Activated naive CD4-positive, alpha-beta T cell treated with anti-CD3 and anti-CD28 coated beads, Interleukin-2, amount 10 ng/mL, durations not matched to agents 5 hours and 36 hours (primary cell): Measurements from ENCODE around the gene DENND4A. TPM values are rescaled to one million over a fixed set of nuclear protein-coding genes. Genes with fewer than 3 reads are reported as not detected.

Experiments
- microRNA-seq: library from miRNA; unstranded; fragments of <30 nt; microRNA quantifications from one replicate; pipeline ENCODE4 v1.2.0, GENCODE V29; 2022; ENCODE audit warnings: borderline microRNAs expressed, borderline replicate concordance
- total RNA-seq, 2 experiments: library from RNA; stranded (reverse); gene quantifications; one replicate each; pipeline ENCODE4 v1.2.3, GENCODE V29; 2021

The DENND4A gene
- 10 to 100 TPM; 35.8 to 38.4 TPM for total RNA-seq

GRCh38 chr15:65792138-65792987 is at the start of gene DENND4A:
TSS of gene DENND4A (minus strand) at chr15:65792293. CDS start at chr15:65756450, 35,843 bp downstream.

GRCh38 chr15:65621638-65622037 is 170.5 kb downstream of the DENND4A start, which contains the start of gene SLC24A1:
TSS of gene SLC24A1 (plus strand) at chr15:65621938. CDS start at chr15:65624081, 2,143 bp downstream.

GRCh38 chr15:65610871-65611718 is 181.0 kb downstream of the DENND4A start, which contains the start of gene INTS14:
TSS of gene INTS14 (minus strand) at chr15:65611131. CDS start at chr15:65607380, 3,751 bp downstream.

Small RNAs within 50 kb of the gene (microRNA-seq; reads per million reads assigned to microRNA genes)
- not detected for gene MIR4511

Other genes with a start within 250 kb of the DENND4A start
- gene INTS14, start 181.2 kb downstream of the DENND4A start, total RNA-seq = 10 to 100 TPM; 34.8 to 37.9 TPM
- 1 to 10 TPM; 3.9 to 4.9 TPM for gene SLC24A1, start 170.4 kb downstream of the DENND4A start, total RNA-seq
- 100 to 1,000 TPM; 135 to 145 TPM for gene RAB11A, start 77.2 kb upstream of the DENND4A start, total RNA-seq